ENCODE results near the gene HTR3E. TPM values are rescaled to one million over a fixed set of nuclear protein-coding genes. Genes with fewer than 3 reads are reported as not detected.

HTR3E gene
- total RNA-seq, 1 donor from 2014 or later = not detected

Other genes starting within 250 kb of the HTR3E start
- gene PARL, start 212.2 kb upstream of the HTR3E start, total RNA-seq = 29.6 and 32.0 TPM in 2 replicates
- gene ABCC5, start 79.2 kb upstream of the HTR3E start, total RNA-seq = 13.7 and 19.1 TPM in 2 replicates
- gene HTR3D, start 65.3 kb upstream of the HTR3E start, total RNA-seq = not detected in 2 replicates
- 0.19 TPM in 1 of 2 replicates, not detected in the other for gene HTR3C, start 44.0 kb upstream of the HTR3E start, total RNA-seq
- 43.7 and 44.2 TPM in 2 replicates for gene EIF2B5, start 38.3 kb downstream of the HTR3E start, total RNA-seq
- gene DVL3, start 58.3 kb downstream of the HTR3E start, total RNA-seq = 33.5 and 36.9 TPM in 2 replicates
- gene AP2M1, start 77.8 kb downstream of the HTR3E start, total RNA-seq = 419 and 557 TPM in 2 replicates
- 44.5 and 58.4 TPM in 2 replicates for gene ABCF3, start 89.1 kb downstream of the HTR3E start, total RNA-seq
- gene VWA5B2, start 132.5 kb downstream of the HTR3E start, total RNA-seq = 0.05 and 0.17 TPM in 2 replicates
- 36.8 and 40.6 TPM in 2 replicates for gene ALG3, start 151.9 kb downstream of the HTR3E start, total RNA-seq
- gene EEF1AKMT4, start 152.6 kb downstream of the HTR3E start, total RNA-seq = 3.0 and 4.8 TPM in 2 replicates
- not detected in 2 replicates for gene CAMK2N2, start 164.5 kb downstream of the HTR3E start, total RNA-seq
- not detected in 2 replicates for gene ECE2, start 179.0 kb downstream of the HTR3E start, total RNA-seq
- 411 and 593 TPM in 2 replicates for gene PSMD2, start 202.2 kb downstream of the HTR3E start, total RNA-seq
- 217 and 574 TPM in 2 replicates for gene EIF4G1, start 217.5 kb downstream of the HTR3E start, total RNA-seq
- 32.9 and 50.5 TPM in 2 replicates for gene FAM131A, start 240.5 kb downstream of the HTR3E start, total RNA-seq

All from dermis blood vessel endothelial cell (primary cell).